Stomach (tissue), 9 donors: ENCODE data around the gene DIAPH2. TPM values are rescaled to one million over a fixed set of nuclear protein-coding genes. Genes with fewer than 3 reads are reported as not detected.

ENCODE experiments used
- DNase-seq, 2 donors: peaks; one replicate each; pipeline versions ENCODE4 v3.0.0 to v3.0.0-alpha.2; 2013 to 2019
- H3K27ac ChIP-seq, 5 donors: fragments of 200-600 bp in 4 of 5; sonication (generic) in 4 of 5; one replicate each; pipeline ENCODE4 v1.5.1; 2013 to 2019; ENCODE audit warnings: mild to moderate bottlenecking in 1 of 5, moderate library complexity in 1 of 5
- H3K27me3 ChIP-seq, 3 donors: fragments of 200-600 bp; sonication (generic); one replicate each; pipeline ENCODE4 v1.5.1; 2017 to 2019; ENCODE audit warnings: mixed run types in 1 of 3
- H3K36me3 ChIP-seq, 4 donors: fragments of 200-600 bp; sonication (generic); 1 replicate in 3 of 4; 2 replicates in 1 of 4; pipeline ENCODE4 v1.5.1; 2016 to 2019
- H3K4me1 ChIP-seq, 4 donors: fragments of 200-600 bp; sonication (generic); one replicate each; pipeline ENCODE4 v1.5.1; 2016 to 2019
- H3K4me3 ChIP-seq, 4 donors: fragments of 200-600 bp; sonication (generic) in 3 of 4; one replicate each; pipeline ENCODE4 v1.5.1; 2016 to 2019; ENCODE audit warnings: mild to moderate bottlenecking in 1 of 4
- H3K9me3 ChIP-seq, 4 donors: fragments of 200-600 bp; sonication (generic); one replicate each; pipeline ENCODE4 v1.5.1; 2016 to 2019
- EP300 ChIP-seq: sonication (generic); formaldehyde crosslinking; IDR thresholded peaks from one replicate; pipeline ENCODE4 v1.6.1; 2017; ENCODE audit warnings: antibody characterized with exemption
- POLR2A ChIP-seq, 4 donors: fragments of 450-650 bp; IDR thresholded peaks; one replicate each; pipeline ENCODE4 v1.6.1; 2016; ENCODE audit warnings: antibody characterized with exemption in 4 of 4, control low read depth in 2 of 4, mild to moderate bottlenecking in 1 of 4, moderate library complexity in 1 of 4
- POLR2AphosphoS5 ChIP-seq, 3 donors: sonication (generic); formaldehyde crosslinking; IDR thresholded peaks; one replicate each; pipeline ENCODE4 v1.6.1; 2016; ENCODE audit warnings: antibody characterized with exemption in 3 of 3
- WGBS, 5 donors: extraction: QIAGEN DNeasy Blood & Tissue Kit in 3 of 5; methylation state at CpG; one replicate each; pipeline versions ENCODE4 v1.1.5 to v1.1.7; 2013 to 2018; 5-methylcytosine and 5-hydroxymethylcytosine counted together
- intact Hi-C: fragments of 100-400 bp; cut with DNase I; formaldehyde crosslinking; loops from one replicate; pipeline ENCODE4 v1.15.1; 2023; ENCODE audit warnings: low total_unique reads
- polyA plus RNA-seq, 3 donors: library from polyadenylated mRNA; stranded (reverse); fragments of 200-250 nt; gene quantifications; one replicate each; pipeline ENCODE4 v1.2.3, GENCODE V29; 2013
- total RNA-seq, 5 donors: library from RNA; depleted of rRNA; stranded (reverse); fragments of >200 nt; gene quantifications; one replicate each; pipeline versions ENCODE4 v1.1.0 to v1.2.3, GENCODE V29; 2014 to 2016
- TF ChIP-seq, protein P1 (sequence below), 7 experiments: fragments of 450-650 bp in 4 of 7; fragments of 200-600 bp in 3 of 7; sonication (generic) in 3 of 7; IDR thresholded peaks; one replicate each; pipeline ENCODE4 v1.5.1; 2016 to 2019; ENCODE audit warnings: antibody characterized with exemption in 7 of 7, control low read depth in 2 of 7, mild to moderate bottlenecking in 1 of 7
- donor health status: healthy with polysubstance abuse.
- donor health status: Bipolar disorder and iron deficiency.
- donor health status: healthy.

DIAPH2 gene
- total and polyA plus RNA-seq, 8 donors, result 5.2 to 52.5 (median 27.3) TPM

DNA sequence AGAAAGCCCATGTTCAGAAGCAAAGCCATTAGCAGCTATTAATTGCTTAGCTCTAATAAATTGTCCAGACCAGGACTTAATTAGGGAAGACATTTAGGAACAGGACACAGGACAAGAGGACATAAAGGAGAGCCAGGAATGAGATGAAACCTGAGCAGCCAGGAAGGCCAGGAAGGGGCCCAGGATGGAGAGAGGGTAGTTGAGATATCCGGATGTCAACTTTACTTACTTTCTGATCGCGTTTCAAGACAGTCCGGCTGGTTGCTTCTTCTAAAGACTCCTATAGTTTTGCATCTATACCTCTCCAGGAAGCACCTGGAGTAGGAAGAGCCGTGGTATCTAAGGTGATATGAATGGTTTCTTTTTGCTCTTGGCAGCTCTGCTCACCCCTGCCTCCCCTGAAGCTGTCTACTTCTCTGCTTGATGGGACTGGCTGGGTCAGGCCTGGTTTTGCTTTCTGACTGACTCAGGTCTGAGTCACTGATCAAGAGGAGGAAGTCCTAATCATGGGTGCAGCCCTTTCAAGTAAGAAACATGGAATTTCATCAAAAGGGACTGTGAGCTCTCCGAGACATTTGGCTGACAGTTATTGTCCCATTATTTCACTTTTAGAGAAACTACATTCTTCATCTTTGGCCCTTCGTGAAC is 932.4 kb downstream of the DIAPH2 start:
- Histone ChIP-seq H3K36me3 (no peaks in the 10 kb centered on the region), H3K4me3 (no peak overlapping the region), H3K4me1 (no peaks in the 10 kb centered on the region), H3K27ac (no peak overlapping the region), H3K27me3 (no peaks in the 10 kb centered on the region), H3K9me3 (no peaks in the 10 kb centered on the region)
- TF ChIP-seq POLR2AphosphoS5 (IDR thresholded peaks at IDR 0.05), result no peak
- TF ChIP-seq, protein P1, sequence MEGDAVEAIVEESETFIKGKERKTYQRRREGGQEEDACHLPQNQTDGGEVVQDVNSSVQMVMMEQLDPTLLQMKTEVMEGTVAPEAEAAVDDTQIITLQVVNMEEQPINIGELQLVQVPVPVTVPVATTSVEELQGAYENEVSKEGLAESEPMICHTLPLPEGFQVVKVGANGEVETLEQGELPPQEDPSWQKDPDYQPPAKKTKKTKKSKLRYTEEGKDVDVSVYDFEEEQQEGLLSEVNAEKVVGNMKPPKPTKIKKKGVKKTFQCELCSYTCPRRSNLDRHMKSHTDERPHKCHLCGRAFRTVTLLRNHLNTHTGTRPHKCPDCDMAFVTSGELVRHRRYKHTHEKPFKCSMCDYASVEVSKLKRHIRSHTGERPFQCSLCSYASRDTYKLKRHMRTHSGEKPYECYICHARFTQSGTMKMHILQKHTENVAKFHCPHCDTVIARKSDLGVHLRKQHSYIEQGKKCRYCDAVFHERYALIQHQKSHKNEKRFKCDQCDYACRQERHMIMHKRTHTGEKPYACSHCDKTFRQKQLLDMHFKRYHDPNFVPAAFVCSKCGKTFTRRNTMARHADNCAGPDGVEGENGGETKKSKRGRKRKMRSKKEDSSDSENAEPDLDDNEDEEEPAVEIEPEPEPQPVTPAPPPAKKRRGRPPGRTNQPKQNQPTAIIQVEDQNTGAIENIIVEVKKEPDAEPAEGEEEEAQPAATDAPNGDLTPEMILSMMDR (IDR thresholded peaks at IDR 0.05), result no peak
- intact Hi-C loops, result no loop called here
- 65 to 82% (median 73%) methylated on average over 5 to 7 of the region's 7 CpGs for WGBS, 5 donors
- peak in 1 of 2 donors; percentile 32 for DNase-seq

DNA sequence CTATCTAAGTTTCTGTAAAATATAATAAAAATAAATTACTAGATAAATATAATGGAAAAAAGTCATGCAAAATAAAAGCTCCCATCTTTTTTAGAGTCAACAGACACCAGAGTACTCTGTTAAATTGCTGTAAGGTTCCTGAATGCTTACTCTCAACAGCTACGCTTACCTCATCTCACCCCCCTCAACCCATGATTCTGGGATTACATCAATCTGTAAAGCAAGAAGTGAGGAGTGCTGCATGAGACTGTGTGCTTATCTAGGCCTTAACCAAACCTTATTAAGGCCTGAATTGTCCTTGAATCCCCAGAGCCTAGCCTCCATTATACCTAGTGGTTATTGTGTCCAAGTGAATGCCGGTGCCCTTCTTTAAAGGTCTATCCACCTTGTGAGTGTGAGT is 934.9 kb downstream of the DIAPH2 start:
- Histone ChIP-seq H3K27me3 (no peaks in the 10 kb centered on the region), H3K4me3 (no peak overlapping the region), H3K36me3 (no peaks in the 10 kb centered on the region), H3K4me1 (no peaks in the 10 kb centered on the region), H3K27ac (no peak overlapping the region), H3K9me3 (no peaks in the 10 kb centered on the region)
- WGBS, 5 donors, result 90 to 100% (median 96%) methylated on average over 2 of the region's 2 CpGs
- no peak for DNase-seq
- TF ChIP-seq, protein P1 (IDR thresholded peaks at IDR 0.05), result no peak
- TF ChIP-seq POLR2A (IDR thresholded peaks at IDR 0.05) (no peak), POLR2AphosphoS5 (IDR thresholded peaks at IDR 0.05) (no peak), EP300 (no peak)
- intact Hi-C loops, result no loop called here

DNA sequence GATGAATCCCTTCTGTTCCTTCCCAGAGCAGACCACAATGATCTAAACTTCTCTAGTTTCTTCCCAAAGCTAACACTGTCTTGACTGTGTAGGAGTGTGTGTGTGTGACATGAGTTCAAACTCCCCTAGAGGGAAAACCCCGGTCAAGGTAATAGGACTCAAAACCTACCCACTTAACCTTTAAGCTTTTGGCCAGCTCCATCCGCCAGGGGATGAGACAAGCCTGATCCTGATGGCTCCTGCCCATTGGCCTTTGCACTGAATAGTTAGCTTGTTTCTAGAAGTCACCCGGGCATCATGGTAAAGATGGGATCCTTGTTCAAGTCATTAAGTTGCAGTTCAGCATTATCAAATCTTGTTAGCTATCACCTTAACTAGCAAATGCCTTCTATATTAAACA is 937.5 kb downstream of the DIAPH2 start:
- Histone ChIP-seq H3K9me3 (no peaks in the 10 kb centered on the region), H3K27me3 (no peaks in the 10 kb centered on the region), H3K27ac (no peak overlapping the region), H3K36me3 (no peaks in the 10 kb centered on the region), H3K4me1 (no peaks in the 10 kb centered on the region), H3K4me3 (no peak overlapping the region)
- DNase-seq, result no peak
- intact Hi-C loops, result no loop called here
- WGBS, 5 donors, result 87 to 95% (median 92%) methylated on average over 3 of the region's 3 CpGs
- TF ChIP-seq EP300, result no peak
- TF ChIP-seq POLR2A (IDR thresholded peaks at IDR 0.05), result no peak
- TF ChIP-seq, protein P1 (IDR thresholded peaks at IDR 0.05), result no peak
- TF ChIP-seq POLR2AphosphoS5 (IDR thresholded peaks at IDR 0.05), result no peak

DNA sequence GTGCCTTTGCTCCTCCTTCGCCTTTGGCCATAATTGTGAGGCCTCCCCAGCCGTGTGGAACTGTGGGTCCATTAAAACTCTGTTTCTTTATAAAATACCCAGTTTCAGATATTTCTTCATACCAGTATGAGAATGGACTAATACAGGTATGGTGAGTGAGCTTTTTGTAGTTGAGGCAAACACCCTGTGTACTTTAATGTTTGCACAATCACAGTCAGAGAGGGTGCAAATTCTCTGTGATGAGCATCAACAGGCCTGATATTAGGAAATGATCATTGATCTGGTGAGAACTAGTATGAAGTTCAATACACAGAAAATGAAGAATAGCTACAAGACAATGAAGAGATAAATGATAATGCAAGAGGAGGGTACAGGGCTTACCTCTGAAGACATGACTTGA is 943.7 kb downstream of the DIAPH2 start:
- intact Hi-C loops, result no loop called here
- TF ChIP-seq POLR2AphosphoS5 (IDR thresholded peaks at IDR 0.05), result no peak
- TF ChIP-seq POLR2A (IDR thresholded peaks at IDR 0.05), result no peak
- TF ChIP-seq, protein P1 (IDR thresholded peaks at IDR 0.05), result no peak
- no peak for TF ChIP-seq EP300
- H3K27me3 ChIP-seq, result no peaks in the 10 kb centered on the region
- no peaks in the 10 kb centered on the region for H3K36me3 ChIP-seq
- H3K4me3 ChIP-seq, result no peak overlapping the region
- 77 to 100% (median 92%) methylated on average over 2 of the region's 2 CpGs for WGBS, 5 donors
- no peak for DNase-seq
- no peaks in the 10 kb centered on the region for H3K9me3 ChIP-seq
- H3K4me1 ChIP-seq, result no peaks in the 10 kb centered on the region
- no peak overlapping the region for H3K27ac ChIP-seq
